Esophagus squamous epithelium (tissue), 5 donors: ENCODE results near the gene FAM120AOS. TPM values are rescaled to one million over a fixed set of nuclear protein-coding genes. Genes with fewer than 3 reads are reported as not detected.

ENCODE experiments used
- DNase-seq: peaks from one replicate; lab custom pipeline; 2025; lab: John Stamatoyannopoulos, UW
- H3K27ac ChIP-seq, 4 donors: fragments of 200-600 bp; sonication (generic); one replicate each; pipeline ENCODE4 v1.5.1; 2016 to 2019; ENCODE audit warnings: mild to moderate bottlenecking in 1 of 4
- H3K27me3 ChIP-seq, 4 donors: fragments of 200-600 bp; sonication (generic); 1 replicate in 3 of 4; 2 replicates in 1 of 4; pipeline versions ENCODE4 v1.5.1 to v1.6.0; 2017 to 2021; ENCODE audit warnings: antibody characterized with exemption in 1 of 4
- H3K36me3 ChIP-seq, 3 donors: fragments of 200-600 bp; sonication (generic); one replicate each; pipeline ENCODE4 v1.5.1; 2016 to 2019
- H3K4me1 ChIP-seq, 3 donors: fragments of 200-600 bp; sonication (generic); one replicate each; pipeline ENCODE4 v1.5.1; 2017 to 2019
- H3K4me3 ChIP-seq, 4 donors: fragments of 200-600 bp; sonication (generic); 1 replicate in 3 of 4; 2 replicates in 1 of 4; pipeline ENCODE4 v1.5.1; 2016 to 2019; ENCODE audit warnings: mild to moderate bottlenecking in 2 of 4, moderate library complexity in 1 of 4
- H3K9me3 ChIP-seq, 3 donors: fragments of 200-600 bp; sonication (generic); one replicate each; pipeline ENCODE4 v1.5.1; 2016 to 2019
- CTCF ChIP-seq, 6 experiments: fragments of 450-650 bp in 4 of 6; fragments of 200-600 bp in 2 of 6; sonication (generic) in 2 of 6; IDR thresholded peaks; one replicate each; pipeline ENCODE4 v1.5.1; 2016 to 2019; ENCODE audit warnings: antibody characterized with exemption in 6 of 6, mild to moderate bottlenecking in 4 of 6, moderate library complexity in 4 of 6
- POLR2A ChIP-seq, 4 donors: fragments of 450-650 bp; IDR thresholded peaks; one replicate each; pipeline ENCODE4 v1.6.1; 2017; ENCODE audit warnings: antibody characterized with exemption in 4 of 4, mild to moderate bottlenecking in 4 of 4, moderate library complexity in 3 of 4
- WGBS, 2 donors: methylation state at CpG; one replicate each; pipeline ENCODE4 v1.1.5; 2018; 5-methylcytosine and 5-hydroxymethylcytosine counted together
- intact Hi-C: fragments of 100-400 bp; cut with DNase I; formaldehyde crosslinking; loops from one replicate; pipeline ENCODE4 v1.15.0; 2022
- total RNA-seq, 4 donors: library from RNA; depleted of rRNA; stranded (reverse); fragments of >200 nt; gene quantifications; one replicate each; pipeline ENCODE4 v1.1.0, GENCODE V29; 2016
- donor health status: DM: yes; HTN: yes; CAD: no.

FAM120AOS gene
- total RNA-seq, 4 donors from 2014 or later, result 18.0 to 33.6 (median 24.4) TPM

GRCh38 chr9:93470391-93470790, 17.0 kb upstream of the FAM120AOS start:
- Histone ChIP-seq H3K27me3 (no peaks in the 10 kb centered on the region), H3K9me3 (no peaks in the 10 kb centered on the region), H3K36me3 (peaks cover 0 to 36% (median 0%) of the 10 kb centered on the region in 3 donors), H3K27ac (no peak overlapping the region), H3K4me3 (no peak overlapping the region), H3K4me1 (peaks cover 27 to 68% (median 33%) of the 10 kb centered on the region in 3 donors)
- no peak for DNase-seq
- intact Hi-C loops, result no loop called here
- WGBS, 2 donors, result 89% methylated on average over 5 of the region's 5 CpGs
- TF ChIP-seq CTCF (IDR thresholded peaks at IDR 0.05), result no peak
- TF ChIP-seq POLR2A (IDR thresholded peaks at IDR 0.05), result no peak

- Histone ChIP-seq H3K36me3 (peaks cover 0 to 26% (median 0%) of the 10 kb centered on the region in 3 donors), H3K4me1 (peaks cover 32 to 83% (median 41%) of the 10 kb centered on the region in 3 donors), H3K27ac (peak overlapping the region; percentile 10 to 59 (median 33)), H3K27me3 (no peaks in the 10 kb centered on the region), H3K4me3 (no peak overlapping the region), H3K9me3 (no peaks in the 10 kb centered on the region)
- DNase-seq, result no peak
- intact Hi-C loops, result no loop called here
- TF ChIP-seq CTCF (IDR thresholded peaks at IDR 0.05) (no peak), POLR2A (IDR thresholded peaks at IDR 0.05) (no peak)
- 22 to 37% methylated on average over 4 to 5 of the region's 5 CpGs for WGBS, 2 donors
Observed at GRCh38 chr9:93468763-93469456, 15.5 kb upstream of the FAM120AOS start.

GRCh38 chr9:93467462-93467861, 14.1 kb upstream of the FAM120AOS start:
- no peak for DNase-seq
- WGBS, 2 donors, result 47 to 48% methylated on average over 3 of the region's 3 CpGs
- Histone ChIP-seq H3K9me3 (no peaks in the 10 kb centered on the region), H3K4me3 (no peak overlapping the region), H3K27me3 (no peaks in the 10 kb centered on the region), H3K36me3 (peaks cover 0 to 16% (median 0%) of the 10 kb centered on the region in 3 donors), H3K27ac (peak overlapping the region in 3 of 4 donors; percentile 16 to 62 (median 54)), H3K4me1 (peaks cover 32 to 84% (median 41%) of the 10 kb centered on the region in 3 donors)
- intact Hi-C loops, result no loop called here
- TF ChIP-seq CTCF (IDR thresholded peaks at IDR 0.05) (no peak), POLR2A (IDR thresholded peaks at IDR 0.05) (no peak)

- Histone ChIP-seq H3K36me3 (peaks cover 0 to 12% (median 0%) of the 10 kb centered on the region in 3 donors), H3K27ac (peak overlapping the region in 3 of 4 donors; percentile 16 to 62 (median 54)), H3K4me3 (no peak overlapping the region), H3K27me3 (no peaks in the 10 kb centered on the region), H3K9me3 (no peaks in the 10 kb centered on the region), H3K4me1 (peaks cover 32 to 88% (median 41%) of the 10 kb centered on the region in 3 donors)
- TF ChIP-seq POLR2A (IDR thresholded peaks at IDR 0.05), result no peak
- no peak for TF ChIP-seq CTCF (IDR thresholded peaks at IDR 0.05)
- intact Hi-C loops, result no loop called here
- WGBS, 2 donors, result 5 to 12% methylated on average over 3 of the region's 3 CpGs
- DNase-seq, result no peak
Observed at GRCh38 chr9:93467062-93467416, 13.7 kb upstream of the FAM120AOS start.

GRCh38 chr9:93466416-93467061, 13.2 kb upstream of the FAM120AOS start:
- H3K4me3 ChIP-seq, result no peak overlapping the region
- intact Hi-C loops, result no loop called here
- H3K4me1 ChIP-seq, result peaks cover 32 to 93% (median 41%) of the 10 kb centered on the region in 3 donors
- peaks cover 0 to 7% (median 0%) of the 10 kb centered on the region in 3 donors for H3K36me3 ChIP-seq
- no peaks in the 10 kb centered on the region for H3K27me3 ChIP-seq
- H3K9me3 ChIP-seq, result no peaks in the 10 kb centered on the region
- WGBS, 2 donors, result 33 to 37% methylated on average over 7 of the region's 7 CpGs
- no peak for TF ChIP-seq CTCF (IDR thresholded peaks at IDR 0.05)
- no peak for TF ChIP-seq POLR2A (IDR thresholded peaks at IDR 0.05)
- no peak for DNase-seq
- peak overlapping the region in 2 of 4 donors; percentile 54 to 62 for H3K27ac ChIP-seq
